Measurements from ENCODE around the gene SLC43A2. TPM values are rescaled to one million over a fixed set of nuclear protein-coding genes. Genes with fewer than 3 reads are reported as not detected.

SLC43A2 gene
- total RNA-seq, 1 experiment from 2014 or later: 12.6 TPM

DNA sequence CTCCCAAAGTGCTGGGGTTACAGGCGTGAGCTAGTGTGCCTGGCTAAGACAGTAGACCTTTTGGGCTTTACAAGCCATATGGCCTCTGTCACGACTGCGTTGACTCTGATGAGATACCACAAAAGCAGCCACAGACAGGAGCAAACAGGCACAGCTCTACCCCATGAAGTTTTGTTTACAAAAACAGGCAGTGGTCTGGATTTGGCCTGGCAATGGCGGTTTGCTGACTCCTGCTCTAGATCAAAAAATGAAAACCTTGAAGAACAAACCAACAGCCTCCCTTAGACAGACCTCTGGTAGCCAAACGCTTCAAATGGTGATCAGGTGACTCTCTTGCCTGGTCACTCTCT, 20.7 kb downstream of the SLC43A2 start:
- intact Hi-C loops (cut with micrococcal nuclease): no loop called here
- H2AFZ ChIP-seq (ENCODE audit: low read depth, low read length, poor library complexity, severe bottlenecking): no peak overlapping the region
- no peaks in the 10 kb centered on the region for H3K36me3 ChIP-seq (ENCODE audit: control insufficient read depth in 1 of 2, insufficient read depth in 2 of 2, low read length in 2 of 2)
- no peaks in the 10 kb centered on the region for H3K9me2 ChIP-seq (ENCODE audit: insufficient read depth)
- no peak for TF ChIP-seq POLR2A (IDR thresholded peaks at IDR 0.05; ENCODE audit: borderline replicate concordance, extremely low read depth, insufficient read depth, insufficient read length)
- no peak for TF ChIP-seq CEBPB (IDR thresholded peaks at IDR 0.05; ENCODE audit: low read depth)
- TF ChIP-seq SP1 (IDR thresholded peaks at IDR 0.05; ENCODE audit: low read depth): no peak
- TF ChIP-seq ZFX (IDR thresholded peaks at IDR 0.05): no peak
- TF ChIP-seq JUND (IDR thresholded peaks at IDR 0.05): no peak
- TF ChIP-seq EZH2phosphoT487 (IDR thresholded peaks at IDR 0.05; ENCODE audit: borderline replicate concordance): no peak
- TF ChIP-seq, protein P1, sequence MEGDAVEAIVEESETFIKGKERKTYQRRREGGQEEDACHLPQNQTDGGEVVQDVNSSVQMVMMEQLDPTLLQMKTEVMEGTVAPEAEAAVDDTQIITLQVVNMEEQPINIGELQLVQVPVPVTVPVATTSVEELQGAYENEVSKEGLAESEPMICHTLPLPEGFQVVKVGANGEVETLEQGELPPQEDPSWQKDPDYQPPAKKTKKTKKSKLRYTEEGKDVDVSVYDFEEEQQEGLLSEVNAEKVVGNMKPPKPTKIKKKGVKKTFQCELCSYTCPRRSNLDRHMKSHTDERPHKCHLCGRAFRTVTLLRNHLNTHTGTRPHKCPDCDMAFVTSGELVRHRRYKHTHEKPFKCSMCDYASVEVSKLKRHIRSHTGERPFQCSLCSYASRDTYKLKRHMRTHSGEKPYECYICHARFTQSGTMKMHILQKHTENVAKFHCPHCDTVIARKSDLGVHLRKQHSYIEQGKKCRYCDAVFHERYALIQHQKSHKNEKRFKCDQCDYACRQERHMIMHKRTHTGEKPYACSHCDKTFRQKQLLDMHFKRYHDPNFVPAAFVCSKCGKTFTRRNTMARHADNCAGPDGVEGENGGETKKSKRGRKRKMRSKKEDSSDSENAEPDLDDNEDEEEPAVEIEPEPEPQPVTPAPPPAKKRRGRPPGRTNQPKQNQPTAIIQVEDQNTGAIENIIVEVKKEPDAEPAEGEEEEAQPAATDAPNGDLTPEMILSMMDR (IDR thresholded peaks at IDR 0.05 in 2 of 3, conservative IDR thresholded peaks at IDR 0.05 in 1 of 3; ENCODE audit: borderline replicate concordance in 1 of 3, insufficient read depth in 1 of 3, low read depth in 2 of 3, low read length in 2 of 3): no peak
- TF ChIP-seq ZNF274 (IDR thresholded peaks at IDR 0.05; ENCODE audit: low read depth, low read length): no peak
- no peak for TF ChIP-seq FOSL1 (IDR thresholded peaks at IDR 0.05; ENCODE audit: low read depth)
- TF ChIP-seq EGR1 (IDR thresholded peaks at IDR 0.05; ENCODE audit: low read depth): no peak
- TF ChIP-seq POLR2AphosphoS5 (IDR thresholded peaks at IDR 0.05; ENCODE audit: low read depth, low read length): no peak
- TF ChIP-seq, protein P2, sequence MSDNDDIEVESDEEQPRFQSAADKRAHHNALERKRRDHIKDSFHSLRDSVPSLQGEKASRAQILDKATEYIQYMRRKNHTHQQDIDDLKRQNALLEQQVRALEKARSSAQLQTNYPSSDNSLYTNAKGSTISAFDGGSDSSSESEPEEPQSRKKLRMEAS (IDR thresholded peaks at IDR 0.05): no peak
- no peak for TF ChIP-seq YY1 (IDR thresholded peaks at IDR 0.05; ENCODE audit: extremely low read depth, insufficient replicate concordance, low read depth, low read length)
- no peak for TF ChIP-seq RAD21 (IDR thresholded peaks at IDR 0.05; ENCODE audit: low read depth)
- TF ChIP-seq, protein P3, sequence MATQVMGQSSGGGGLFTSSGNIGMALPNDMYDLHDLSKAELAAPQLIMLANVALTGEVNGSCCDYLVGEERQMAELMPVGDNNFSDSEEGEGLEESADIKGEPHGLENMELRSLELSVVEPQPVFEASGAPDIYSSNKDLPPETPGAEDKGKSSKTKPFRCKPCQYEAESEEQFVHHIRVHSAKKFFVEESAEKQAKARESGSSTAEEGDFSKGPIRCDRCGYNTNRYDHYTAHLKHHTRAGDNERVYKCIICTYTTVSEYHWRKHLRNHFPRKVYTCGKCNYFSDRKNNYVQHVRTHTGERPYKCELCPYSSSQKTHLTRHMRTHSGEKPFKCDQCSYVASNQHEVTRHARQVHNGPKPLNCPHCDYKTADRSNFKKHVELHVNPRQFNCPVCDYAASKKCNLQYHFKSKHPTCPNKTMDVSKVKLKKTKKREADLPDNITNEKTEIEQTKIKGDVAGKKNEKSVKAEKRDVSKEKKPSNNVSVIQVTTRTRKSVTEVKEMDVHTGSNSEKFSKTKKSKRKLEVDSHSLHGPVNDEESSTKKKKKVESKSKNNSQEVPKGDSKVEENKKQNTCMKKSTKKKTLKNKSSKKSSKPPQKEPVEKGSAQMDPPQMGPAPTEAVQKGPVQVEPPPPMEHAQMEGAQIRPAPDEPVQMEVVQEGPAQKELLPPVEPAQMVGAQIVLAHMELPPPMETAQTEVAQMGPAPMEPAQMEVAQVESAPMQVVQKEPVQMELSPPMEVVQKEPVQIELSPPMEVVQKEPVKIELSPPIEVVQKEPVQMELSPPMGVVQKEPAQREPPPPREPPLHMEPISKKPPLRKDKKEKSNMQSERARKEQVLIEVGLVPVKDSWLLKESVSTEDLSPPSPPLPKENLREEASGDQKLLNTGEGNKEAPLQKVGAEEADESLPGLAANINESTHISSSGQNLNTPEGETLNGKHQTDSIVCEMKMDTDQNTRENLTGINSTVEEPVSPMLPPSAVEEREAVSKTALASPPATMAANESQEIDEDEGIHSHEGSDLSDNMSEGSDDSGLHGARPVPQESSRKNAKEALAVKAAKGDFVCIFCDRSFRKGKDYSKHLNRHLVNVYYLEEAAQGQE (IDR thresholded peaks at IDR 0.05; ENCODE audit: low read depth): no peak
- no peak overlapping the region for H3K4me2 ChIP-seq (ENCODE audit: low read length)
- no peak overlapping the region for H3K4me3 ChIP-seq (replicated peaks in 1 of 2; ENCODE audit: low read depth in 1 of 2, low read length in 2 of 2)
- H3K27ac ChIP-seq (ENCODE audit: low read depth, low read length): no peak overlapping the region
- no peaks in the 10 kb centered on the region for H3K9me3 ChIP-seq (ENCODE audit: control insufficient read depth in 1 of 2, insufficient read depth in 1 of 2, low read depth in 1 of 2, low read length in 2 of 2)
- H3K4me1 ChIP-seq (ENCODE audit: control insufficient read depth in 1 of 2, insufficient read depth in 2 of 2, low read length in 2 of 2): no peaks in the 10 kb centered on the region
- no peaks in the 10 kb centered on the region for H3K79me2 ChIP-seq (ENCODE audit: insufficient read depth, low read length)
- no peak for ATAC-seq
- BruUV-seq (replicated peaks): no TSS peak
- H3K27me3 ChIP-seq (ENCODE audit: insufficient read depth, low read length): no peaks in the 10 kb centered on the region
- H4K20me1 ChIP-seq (ENCODE audit: insufficient read depth): no peaks in the 10 kb centered on the region
- ChIA-PET RAD21 (ENCODE audit: low non-redundant PET in 1 of 2, low total read pairs in 2 of 2, uncharacterized antibody in 2 of 2, unreplicated experiment in 2 of 2) (no interaction called here), POLR2A (no interaction called here), CTCF (no interaction called here)
- DNase-seq (ENCODE audit: low read depth, low spot score): no peak
- no peak overlapping the region for H3K9ac ChIP-seq (ENCODE audit: low read length)
